ENCODE measurements around the gene ANXA11.

DNA sequence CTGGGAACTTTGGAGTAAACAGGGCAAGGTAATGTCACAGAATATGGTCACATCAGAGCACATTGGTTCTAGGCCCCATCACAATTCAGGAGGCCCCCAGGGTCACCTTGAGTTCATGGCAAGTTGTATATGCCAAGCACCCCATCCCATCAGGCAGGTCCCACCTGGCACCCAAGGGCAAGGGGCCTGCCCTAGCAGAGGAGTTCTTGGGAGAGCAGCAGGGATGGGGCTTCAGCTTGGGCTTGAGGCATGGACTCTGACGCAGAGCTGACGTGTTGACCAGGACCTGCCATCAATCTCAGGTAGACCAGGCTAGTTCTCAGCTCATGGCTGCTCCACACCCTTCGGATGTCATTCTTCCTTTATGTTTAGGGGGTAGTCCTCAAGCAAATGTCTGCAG is 51.9 kb downstream of the ANXA11 start:
- TF ChIP-seq, protein P1, sequence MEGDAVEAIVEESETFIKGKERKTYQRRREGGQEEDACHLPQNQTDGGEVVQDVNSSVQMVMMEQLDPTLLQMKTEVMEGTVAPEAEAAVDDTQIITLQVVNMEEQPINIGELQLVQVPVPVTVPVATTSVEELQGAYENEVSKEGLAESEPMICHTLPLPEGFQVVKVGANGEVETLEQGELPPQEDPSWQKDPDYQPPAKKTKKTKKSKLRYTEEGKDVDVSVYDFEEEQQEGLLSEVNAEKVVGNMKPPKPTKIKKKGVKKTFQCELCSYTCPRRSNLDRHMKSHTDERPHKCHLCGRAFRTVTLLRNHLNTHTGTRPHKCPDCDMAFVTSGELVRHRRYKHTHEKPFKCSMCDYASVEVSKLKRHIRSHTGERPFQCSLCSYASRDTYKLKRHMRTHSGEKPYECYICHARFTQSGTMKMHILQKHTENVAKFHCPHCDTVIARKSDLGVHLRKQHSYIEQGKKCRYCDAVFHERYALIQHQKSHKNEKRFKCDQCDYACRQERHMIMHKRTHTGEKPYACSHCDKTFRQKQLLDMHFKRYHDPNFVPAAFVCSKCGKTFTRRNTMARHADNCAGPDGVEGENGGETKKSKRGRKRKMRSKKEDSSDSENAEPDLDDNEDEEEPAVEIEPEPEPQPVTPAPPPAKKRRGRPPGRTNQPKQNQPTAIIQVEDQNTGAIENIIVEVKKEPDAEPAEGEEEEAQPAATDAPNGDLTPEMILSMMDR (IDR thresholded peaks at IDR 0.05) = no peak
- no peak for TF ChIP-seq EZH2 (IDR thresholded peaks at IDR 0.05; ENCODE audit: borderline replicate concordance, insufficient read depth, low read depth, low read length, poor library complexity, severe bottlenecking)

All from B cell (primary cell).